B cell (primary cell): ENCODE results near the gene RFC2.

Source experiments
- EZH2 ChIP-seq: IDR thresholded peaks from 2 replicates; pipeline ENCODE4 v1.6.1; 2012; ENCODE audit warnings: borderline replicate concordance, low read depth, mild to moderate bottlenecking, moderate library complexity, low read length; ENCODE audit not compliant: insufficient read depth, poor library complexity, severe bottlenecking
- TF ChIP-seq, protein P1 (sequence below): fragments of 200-600 bp; IDR thresholded peaks from one replicate; pipeline ENCODE4 v1.8.0; 2022; ENCODE audit warnings: antibody characterized with exemption, mild to moderate bottlenecking

DNA sequence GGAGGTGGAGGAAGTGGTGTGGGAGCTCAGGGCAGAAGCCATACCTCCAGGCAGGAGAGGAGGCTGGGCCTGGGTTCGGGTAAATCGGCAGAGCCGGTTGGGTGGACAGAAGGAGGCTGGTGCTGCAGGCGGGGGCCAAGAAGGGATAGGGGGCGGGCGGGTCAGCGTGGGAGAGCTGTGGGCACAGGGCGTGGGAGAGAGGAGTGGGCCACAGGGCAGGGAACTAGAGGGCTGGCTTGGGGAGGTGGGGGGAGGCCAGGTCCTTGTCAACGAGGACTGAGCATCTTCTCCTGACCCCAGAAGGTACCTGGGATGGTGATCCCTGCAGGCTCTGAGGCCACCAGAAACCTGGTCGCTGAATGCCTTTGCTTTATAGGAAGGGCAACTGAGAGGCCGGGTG, 32.5 kb downstream of the RFC2 start:
- TF ChIP-seq, protein P1, sequence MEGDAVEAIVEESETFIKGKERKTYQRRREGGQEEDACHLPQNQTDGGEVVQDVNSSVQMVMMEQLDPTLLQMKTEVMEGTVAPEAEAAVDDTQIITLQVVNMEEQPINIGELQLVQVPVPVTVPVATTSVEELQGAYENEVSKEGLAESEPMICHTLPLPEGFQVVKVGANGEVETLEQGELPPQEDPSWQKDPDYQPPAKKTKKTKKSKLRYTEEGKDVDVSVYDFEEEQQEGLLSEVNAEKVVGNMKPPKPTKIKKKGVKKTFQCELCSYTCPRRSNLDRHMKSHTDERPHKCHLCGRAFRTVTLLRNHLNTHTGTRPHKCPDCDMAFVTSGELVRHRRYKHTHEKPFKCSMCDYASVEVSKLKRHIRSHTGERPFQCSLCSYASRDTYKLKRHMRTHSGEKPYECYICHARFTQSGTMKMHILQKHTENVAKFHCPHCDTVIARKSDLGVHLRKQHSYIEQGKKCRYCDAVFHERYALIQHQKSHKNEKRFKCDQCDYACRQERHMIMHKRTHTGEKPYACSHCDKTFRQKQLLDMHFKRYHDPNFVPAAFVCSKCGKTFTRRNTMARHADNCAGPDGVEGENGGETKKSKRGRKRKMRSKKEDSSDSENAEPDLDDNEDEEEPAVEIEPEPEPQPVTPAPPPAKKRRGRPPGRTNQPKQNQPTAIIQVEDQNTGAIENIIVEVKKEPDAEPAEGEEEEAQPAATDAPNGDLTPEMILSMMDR: no peak
- TF ChIP-seq EZH2: no peak
